ENCODE data around the gene TRIM34.
A peak's percentile ranks its signal among the peaks of the same experiment; 100 is the strongest.
"Not testable (repeated sequence)": the region's sequence is repeated elsewhere in the genome, so short reads cannot be mapped to it uniquely, and the experiment has no call there.

Gene TRIM34

DNA sequence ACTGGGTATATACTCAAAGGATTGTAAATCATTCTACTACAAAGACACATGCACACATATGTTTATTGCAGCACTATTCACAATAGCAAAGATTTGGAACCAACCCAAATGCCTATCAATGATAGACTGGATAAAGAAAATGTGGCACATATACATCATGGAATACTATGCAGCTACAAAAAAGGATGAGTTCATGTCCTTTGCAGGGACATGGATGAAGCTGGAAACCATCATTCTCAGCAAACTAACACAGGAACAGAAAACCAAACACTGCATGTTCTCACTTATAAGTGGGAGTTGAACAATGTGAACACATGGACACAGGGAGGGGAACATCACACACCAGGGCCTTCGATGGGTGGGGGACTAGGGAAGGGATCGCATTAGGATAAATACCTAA is 32.2 kb downstream of the TRIM34 start:
- not testable (repeated sequence) for H3K4me1 Mint-ChIP-seq, H3K27ac Mint-ChIP-seq, H3K27me3 Mint-ChIP-seq, H3K9me3 Mint-ChIP-seq, H3K4me3 Mint-ChIP-seq, ATAC-seq
- peaks cover 26% of the 10 kb centered on the region for H3K36me3 Mint-ChIP-seq

DNA sequence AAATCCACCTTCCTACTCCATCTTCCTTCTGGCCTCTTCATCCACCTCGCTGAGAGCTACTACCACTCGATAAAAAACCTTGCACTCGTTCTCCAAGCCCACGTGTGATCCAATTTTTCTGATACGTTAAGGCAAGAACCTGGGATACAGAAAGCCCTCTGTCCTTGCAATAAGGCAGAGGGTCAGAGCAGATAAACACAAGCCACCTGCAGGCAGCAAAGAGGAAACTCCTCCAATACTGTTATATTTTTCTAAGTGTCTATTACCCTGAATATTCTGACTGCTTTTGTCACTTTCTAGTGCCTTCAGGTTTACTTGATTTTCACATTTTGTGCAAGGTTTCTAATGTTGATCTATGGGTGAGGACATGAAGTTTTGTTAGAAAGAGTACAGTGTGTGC is 33.5 kb downstream of the TRIM34 start:
- H3K9me3 Mint-ChIP-seq, result peaks cover 3% of the 10 kb centered on the region
- H3K36me3 Mint-ChIP-seq, result peaks cover 15% of the 10 kb centered on the region
- no peaks in the 10 kb centered on the region for H3K4me1 Mint-ChIP-seq
- H3K27me3 Mint-ChIP-seq, result no peaks in the 10 kb centered on the region
- no peak overlapping the region for H3K4me3 Mint-ChIP-seq
- no peak overlapping the region for H3K27ac Mint-ChIP-seq
- no peak for ATAC-seq

DNA sequence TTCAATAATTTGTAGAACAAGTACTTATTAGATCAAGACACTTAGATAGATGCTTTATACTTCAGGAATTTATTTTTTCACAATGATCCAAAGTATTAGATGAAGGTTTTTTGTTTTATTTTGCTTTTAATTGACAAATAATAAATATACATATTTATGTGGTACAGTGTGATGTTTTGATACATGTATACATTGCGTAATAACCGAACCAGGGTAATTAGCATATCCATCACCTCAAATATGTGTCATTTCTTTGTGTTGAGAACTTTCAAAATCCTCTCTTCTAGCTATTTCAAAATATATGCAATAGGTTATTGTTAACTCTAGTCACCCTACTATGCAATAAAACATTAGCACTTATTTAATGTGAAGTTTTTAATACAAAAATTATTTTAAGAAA is 38.7 kb downstream of the TRIM34 start:
- Mint-ChIP-seq H3K9me3 (no peaks in the 10 kb centered on the region), H3K27me3 (no peaks in the 10 kb centered on the region), H3K36me3 (peaks cover 29% of the 10 kb centered on the region), H3K4me1 (no peaks in the 10 kb centered on the region), H3K4me3 (no peak overlapping the region), H3K27ac (no peak overlapping the region)
- no peak for ATAC-seq

DNA sequence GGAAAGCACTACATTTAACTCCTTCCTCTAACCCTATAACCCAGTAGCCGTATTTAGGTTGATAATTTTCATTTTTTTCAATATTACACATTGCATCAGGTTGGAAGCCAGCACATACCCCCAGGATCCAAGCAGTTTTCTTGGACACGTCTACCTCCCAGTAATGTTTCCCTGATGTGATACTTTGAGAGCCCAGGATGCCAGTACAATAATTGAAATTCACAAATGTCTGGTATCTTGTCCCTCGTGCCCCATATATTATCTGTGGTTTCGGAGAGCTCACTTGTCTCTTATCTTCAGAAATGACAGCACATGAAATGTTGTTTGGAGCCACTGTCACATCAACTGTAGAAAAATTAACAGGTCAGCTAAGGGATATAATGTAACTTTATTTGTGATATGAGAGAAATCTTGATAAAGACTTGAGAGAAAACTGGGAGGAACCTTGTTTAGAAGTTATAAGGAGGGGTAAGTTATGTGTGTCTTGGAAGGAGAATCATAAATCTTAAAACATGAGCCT is 40.3 kb downstream of the TRIM34 start:
- Mint-ChIP-seq H3K4me1 (no peaks in the 10 kb centered on the region), H3K4me3 (no peak overlapping the region), H3K9me3 (no peaks in the 10 kb centered on the region), H3K27ac (no peak overlapping the region), H3K36me3 (peaks cover 30% of the 10 kb centered on the region), H3K27me3 (no peaks in the 10 kb centered on the region)
- ATAC-seq, result no peak

DNA sequence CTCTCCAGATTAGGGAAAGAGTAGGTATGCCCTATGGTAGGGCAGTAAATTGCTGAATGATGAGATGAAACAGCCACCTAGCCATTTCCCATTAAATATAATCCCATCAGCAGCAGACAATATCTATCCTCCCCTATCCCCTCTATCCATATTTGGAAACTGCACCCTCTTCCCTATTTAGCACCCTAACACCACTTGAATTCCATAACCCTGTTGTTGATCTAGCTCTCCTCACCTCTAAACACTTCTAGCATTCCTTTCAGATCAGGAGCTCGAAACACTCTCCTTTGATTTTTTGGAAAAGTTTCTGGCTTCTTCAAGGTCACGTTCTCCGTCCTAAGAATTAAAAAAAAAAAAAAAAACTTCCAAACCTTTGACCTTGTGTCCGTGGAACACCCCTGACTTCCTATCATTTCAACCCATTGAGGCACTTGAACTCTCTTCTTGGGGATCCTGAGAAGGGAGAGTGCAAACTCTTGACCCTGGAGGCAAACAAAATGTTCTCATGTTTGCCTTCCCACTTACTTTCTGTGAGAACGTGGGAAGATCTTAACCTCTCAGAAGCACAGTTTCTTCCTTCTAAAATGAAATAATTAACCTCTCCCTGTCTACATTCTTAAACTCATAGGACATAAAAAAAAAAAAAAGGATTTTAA is 41.1 kb downstream of the TRIM34 start:
- no peaks in the 10 kb centered on the region for H3K27me3 Mint-ChIP-seq
- H3K9me3 Mint-ChIP-seq, result no peaks in the 10 kb centered on the region
- H3K4me3 Mint-ChIP-seq, result no peak overlapping the region
- ATAC-seq, result no peak
- no peak overlapping the region for H3K27ac Mint-ChIP-seq
- H3K4me1 Mint-ChIP-seq, result no peaks in the 10 kb centered on the region
- peaks cover 37% of the 10 kb centered on the region for H3K36me3 Mint-ChIP-seq

DNA sequence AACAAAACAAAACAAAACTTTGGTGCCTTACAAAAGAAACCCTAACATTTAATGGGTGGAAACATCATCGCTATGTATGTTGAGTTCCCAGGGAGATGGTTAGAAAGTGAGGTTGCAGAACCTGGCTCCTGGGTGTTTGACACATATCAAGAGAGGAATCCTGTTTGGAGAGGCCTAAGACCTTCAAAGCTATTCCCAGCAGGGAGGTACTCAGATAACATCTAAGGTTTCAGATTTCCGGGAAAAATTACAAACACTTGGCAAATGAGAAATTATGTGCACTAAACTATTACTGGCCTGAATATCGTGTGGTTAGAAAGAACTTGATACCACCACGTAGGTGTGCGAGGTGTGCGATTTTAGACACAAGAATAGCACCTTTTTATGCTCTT is 41.6 kb downstream of the TRIM34 start:
- Mint-ChIP-seq H3K4me3 (no peak overlapping the region), H3K4me1 (no peaks in the 10 kb centered on the region), H3K36me3 (peaks cover 37% of the 10 kb centered on the region), H3K27ac (no peak overlapping the region), H3K9me3 (no peaks in the 10 kb centered on the region), H3K27me3 (no peaks in the 10 kb centered on the region)
- ATAC-seq, result no peak

DNA sequence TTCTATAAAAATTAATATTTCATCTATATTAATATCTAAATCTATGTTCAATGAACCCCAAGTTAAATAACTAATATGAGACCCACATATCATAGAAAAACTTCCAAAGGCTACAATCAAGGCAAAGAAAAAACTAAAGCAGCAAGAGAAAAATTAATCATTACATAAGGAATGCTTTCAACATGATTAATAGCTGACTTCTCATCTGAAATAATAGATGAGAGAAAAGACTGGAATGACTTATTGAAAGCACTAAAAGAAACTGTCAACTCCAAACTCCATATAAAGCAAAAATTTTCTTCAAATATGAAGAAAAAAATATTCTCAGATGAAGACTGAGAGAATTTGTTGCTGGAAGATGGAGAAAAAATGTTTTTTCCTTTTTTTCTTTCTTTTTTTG is 47.0 kb downstream of the TRIM34 start:
- Mint-ChIP-seq H3K27me3 (no peaks in the 10 kb centered on the region), H3K4me1 (peaks cover 11% of the 10 kb centered on the region), H3K4me3 (no peak overlapping the region), H3K27ac (no peak overlapping the region), H3K9me3 (no peaks in the 10 kb centered on the region), H3K36me3 (peaks cover 39% of the 10 kb centered on the region)
- no peak for ATAC-seq

DNA sequence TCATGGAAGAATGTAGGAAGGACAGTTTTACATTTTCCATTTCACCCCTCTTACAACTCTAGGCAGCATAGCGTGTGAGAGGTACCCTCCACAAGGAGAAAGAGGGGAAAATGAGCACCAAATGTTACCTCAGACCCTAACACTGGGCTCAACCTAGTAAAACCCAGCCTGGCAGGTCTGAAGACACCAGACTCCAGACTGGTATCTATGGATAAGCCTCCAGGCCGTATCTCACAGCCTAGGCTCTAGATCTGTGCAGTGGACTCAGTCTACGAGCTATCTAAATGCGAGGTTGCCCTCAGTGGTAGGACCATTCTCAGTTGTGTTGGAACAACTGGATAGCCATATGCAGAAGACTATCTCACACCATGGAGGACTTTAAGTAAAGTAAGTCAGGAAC is 49.6 kb downstream of the TRIM34 start:
- no peaks in the 10 kb centered on the region for H3K27me3 Mint-ChIP-seq
- H3K4me1 Mint-ChIP-seq, result peaks cover 11% of the 10 kb centered on the region
- H3K9me3 Mint-ChIP-seq, result no peaks in the 10 kb centered on the region
- H3K27ac Mint-ChIP-seq, result no peak overlapping the region
- no peak overlapping the region for H3K4me3 Mint-ChIP-seq
- no peak for ATAC-seq
- H3K36me3 Mint-ChIP-seq, result peaks cover 55% of the 10 kb centered on the region

DNA sequence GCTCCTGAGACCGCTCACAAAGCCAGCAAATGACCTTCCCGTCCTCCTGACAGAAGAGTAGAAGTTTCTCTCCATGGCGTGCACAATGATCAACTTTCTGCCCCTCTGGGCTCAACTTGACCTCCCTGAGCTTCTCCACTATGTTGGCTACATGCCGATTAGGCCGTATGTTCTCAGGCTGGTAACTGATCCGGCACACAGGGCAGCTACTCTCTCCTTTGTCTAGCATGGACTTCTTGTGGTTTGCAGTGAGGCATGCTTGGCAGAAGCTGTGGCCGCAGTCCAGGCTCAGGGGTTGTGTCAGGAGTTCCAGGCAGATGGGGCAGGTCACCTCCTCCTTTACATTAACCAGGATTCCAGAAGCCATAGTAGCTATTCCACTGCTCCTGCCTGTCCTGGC is 55.0 kb downstream of the TRIM34 start:
- Mint-ChIP-seq H3K27me3 (no peaks in the 10 kb centered on the region), H3K27ac (no peak overlapping the region), H3K36me3 (peaks cover 50% of the 10 kb centered on the region), H3K4me1 (peaks cover 16% of the 10 kb centered on the region), H3K9me3 (no peaks in the 10 kb centered on the region), H3K4me3 (no peak overlapping the region)
- no peak for ATAC-seq

DNA sequence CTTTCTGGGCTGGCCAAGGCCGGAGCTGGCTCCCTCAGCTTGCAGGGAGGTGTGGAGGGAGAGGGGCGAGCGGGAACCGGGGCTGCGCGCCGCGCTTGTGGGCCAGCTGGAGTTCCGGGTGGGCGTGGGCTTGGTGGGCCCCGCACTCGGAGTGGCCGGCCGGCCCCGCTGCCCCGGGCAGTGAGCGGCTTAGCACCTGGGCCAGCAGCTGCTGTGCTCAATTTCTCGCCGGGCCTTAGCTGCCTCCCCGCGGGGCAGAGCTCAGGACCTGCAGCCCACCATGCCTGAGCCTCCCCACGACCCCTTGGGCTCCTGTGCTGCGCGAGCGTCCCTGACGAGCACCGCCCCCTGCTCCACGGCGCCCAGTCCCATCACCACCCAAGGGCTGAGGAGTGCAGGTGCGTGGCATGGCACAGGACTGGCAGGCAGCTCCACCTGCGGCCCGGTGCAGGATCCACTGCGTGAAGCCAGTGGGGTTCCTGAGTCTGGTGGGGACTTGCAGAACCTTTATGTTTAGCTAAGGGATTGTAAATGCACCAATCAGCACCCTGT is 58.2 kb downstream of the TRIM34 start:
- peak overlapping the region; percentile 85 for H3K27ac Mint-ChIP-seq
- not testable (repeated sequence) for H3K4me3 Mint-ChIP-seq, H3K9me3 Mint-ChIP-seq, H3K27me3 Mint-ChIP-seq, ATAC-seq
- peaks cover 31% of the 10 kb centered on the region for H3K36me3 Mint-ChIP-seq
- H3K4me1 Mint-ChIP-seq, result peaks cover 23% of the 10 kb centered on the region

DNA sequence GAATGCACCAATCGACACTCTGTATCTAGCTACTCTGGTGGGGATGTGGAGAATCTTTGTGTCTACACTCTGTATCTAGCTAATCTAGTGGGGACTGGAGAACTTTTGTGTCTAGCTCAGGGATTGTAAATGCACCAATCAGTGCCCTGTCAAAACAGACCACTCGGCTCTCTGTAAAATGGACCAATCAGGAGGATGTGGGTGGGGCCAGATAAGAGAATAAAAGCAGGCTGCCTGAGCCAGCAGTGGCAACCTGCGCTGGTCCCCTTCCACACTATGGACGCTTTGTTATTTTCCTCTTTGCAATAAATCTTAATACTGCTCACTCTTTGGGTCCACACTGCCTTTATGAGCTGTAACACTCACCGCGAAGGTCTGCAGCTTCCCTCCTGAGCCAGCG is 58.8 kb downstream of the TRIM34 start:
- Mint-ChIP-seq H3K27ac (peak overlapping the region; percentile 85), H3K4me3 (peak overlapping the region; percentile 88), H3K36me3 (peaks cover 24% of the 10 kb centered on the region), H3K4me1 (peaks cover 29% of the 10 kb centered on the region)
- H3K27me3 Mint-ChIP-seq, ATAC-seq, H3K9me3 Mint-ChIP-seq: not testable (repeated sequence)

DNA sequence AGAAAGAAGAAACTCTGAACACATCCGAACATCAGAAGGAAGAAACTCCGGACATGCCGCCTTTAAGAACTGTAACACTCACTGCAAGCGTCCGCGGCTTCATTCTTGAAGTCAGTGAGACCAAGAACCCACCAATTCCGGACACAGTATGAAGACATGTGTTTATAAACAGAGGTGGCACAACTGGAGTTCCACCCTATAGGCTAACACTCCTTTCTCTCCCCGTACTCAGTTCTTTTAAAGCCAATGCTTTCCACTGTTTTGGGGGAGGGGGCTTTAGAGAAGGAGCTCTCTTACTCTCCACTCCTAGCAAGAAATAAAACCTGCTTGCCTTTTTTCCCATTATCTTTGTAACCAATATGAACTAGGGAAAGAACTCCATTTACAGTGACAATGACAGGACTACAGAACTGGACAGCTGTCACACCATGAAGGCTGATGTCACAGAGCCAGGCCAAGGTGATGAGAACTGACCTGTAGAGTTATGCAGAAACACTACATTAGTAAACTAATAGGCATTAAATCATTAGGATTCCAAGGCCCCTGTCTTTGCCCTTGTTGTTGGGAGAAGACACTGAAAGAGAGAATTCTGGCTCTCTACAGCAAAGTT is 59.3 kb downstream of the TRIM34 start:
- peak; percentile 3 for ATAC-seq
- no peaks in the 10 kb centered on the region for H3K9me3 Mint-ChIP-seq
- peak overlapping the region; percentile 88 for H3K4me3 Mint-ChIP-seq
- H3K4me1 Mint-ChIP-seq, result peaks cover 31% of the 10 kb centered on the region
- no peaks in the 10 kb centered on the region for H3K27me3 Mint-ChIP-seq
- H3K36me3 Mint-ChIP-seq, result peaks cover 19% of the 10 kb centered on the region
- H3K27ac Mint-ChIP-seq, result peak overlapping the region; percentile 85

DNA sequence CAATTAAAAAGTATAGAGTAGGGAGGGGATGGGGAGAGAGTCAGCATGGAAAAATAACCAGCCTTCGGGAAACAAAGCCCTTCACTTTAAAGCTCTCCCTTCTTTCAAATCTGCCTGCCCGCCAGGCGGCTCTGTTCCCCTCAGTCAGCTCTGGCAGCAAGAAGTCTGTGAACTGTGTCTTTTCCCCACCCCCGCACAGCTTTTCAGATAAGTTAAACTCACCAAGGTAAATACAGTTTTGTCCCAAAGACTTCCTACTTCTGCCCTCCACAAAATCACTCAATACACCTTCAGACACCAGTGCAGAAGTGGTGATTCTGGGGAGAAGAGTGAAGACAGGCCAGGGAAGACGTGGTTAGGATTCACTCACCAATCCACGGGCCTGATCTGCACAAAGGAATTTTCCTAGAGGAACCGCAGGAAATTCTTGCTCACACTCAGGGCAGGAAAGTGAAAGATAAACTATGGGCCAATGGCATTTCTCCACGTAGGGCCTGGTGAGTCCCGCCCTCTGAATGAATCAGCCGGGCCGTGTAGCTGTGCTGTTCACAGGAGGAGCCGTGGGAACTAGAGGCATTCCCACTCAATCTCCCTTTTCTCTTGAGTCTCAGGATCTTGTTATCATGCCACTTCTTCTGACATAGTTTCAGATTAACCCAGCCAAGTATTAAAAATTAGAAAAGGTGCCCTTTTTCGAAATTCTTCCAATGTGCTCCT is 60.0 kb downstream of the TRIM34 start, which contains the start of gene TRIM5:
Gene TRIM5 (minus strand): TSS at position 429 of the 717 bp plus-strand sequence. CDS start 4,897 bp downstream, outside the sequence.
- H3K9me3 Mint-ChIP-seq, result no peaks in the 10 kb centered on the region
- H3K4me1 Mint-ChIP-seq, result peaks cover 37% of the 10 kb centered on the region
- peaks cover 12% of the 10 kb centered on the region for H3K36me3 Mint-ChIP-seq
- H3K27me3 Mint-ChIP-seq, result no peaks in the 10 kb centered on the region
- peak; percentile 90 for ATAC-seq
- peak within 1 kb of the TSS; percentile 85 for H3K27ac Mint-ChIP-seq
- H3K4me3 Mint-ChIP-seq, result peak within 1 kb of the TSS; percentile 88

DNA sequence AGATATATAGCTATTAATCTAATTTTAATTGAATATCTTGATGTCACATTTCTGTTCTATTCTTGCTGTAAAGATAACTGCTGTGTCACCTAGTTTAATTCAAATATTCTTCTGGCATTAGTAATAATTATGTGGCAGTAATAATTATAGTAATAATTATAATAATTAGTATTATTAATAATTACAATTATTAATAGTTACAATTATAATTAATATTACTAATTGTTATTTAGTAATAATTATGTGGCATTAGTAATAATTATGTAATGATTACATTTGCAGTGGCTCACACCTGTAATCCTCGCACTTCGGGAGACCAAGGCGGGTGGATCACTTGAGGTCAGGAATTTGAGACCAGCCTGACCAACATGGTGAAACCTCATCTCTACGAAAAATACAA is 61.6 kb downstream of the TRIM34 start:
- H3K27ac Mint-ChIP-seq, result no peak overlapping the region
- no peaks in the 10 kb centered on the region for H3K9me3 Mint-ChIP-seq
- no peak overlapping the region for H3K4me3 Mint-ChIP-seq
- no peaks in the 10 kb centered on the region for H3K27me3 Mint-ChIP-seq
- H3K36me3 Mint-ChIP-seq, result no peaks in the 10 kb centered on the region
- ATAC-seq, result no peak
- H3K4me1 Mint-ChIP-seq, result peaks cover 52% of the 10 kb centered on the region

DNA sequence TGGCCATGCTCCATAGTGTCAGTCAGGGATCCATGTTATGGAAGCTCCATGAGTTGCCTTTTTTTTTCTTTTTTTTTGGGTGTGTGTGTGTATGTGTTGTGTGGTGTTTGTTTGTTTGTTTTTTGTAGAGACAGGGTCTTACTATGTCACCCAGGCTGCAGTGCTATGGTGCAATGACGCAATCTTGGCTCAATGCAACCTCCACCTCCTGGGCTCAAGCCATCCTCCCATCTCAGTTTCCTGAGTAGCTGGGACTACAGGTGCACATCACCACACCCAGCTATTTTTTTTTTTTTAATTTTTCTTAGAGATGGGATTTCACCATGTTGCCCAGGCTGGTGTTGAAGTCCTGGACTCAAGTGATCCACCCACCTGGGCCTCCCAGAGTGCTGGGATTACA is 63.7 kb downstream of the TRIM34 start:
- Mint-ChIP-seq H3K9me3 (no peaks in the 10 kb centered on the region), H3K4me1 (peaks cover 60% of the 10 kb centered on the region), H3K27ac (no peak overlapping the region), H3K27me3 (no peaks in the 10 kb centered on the region), H3K4me3 (no peak overlapping the region), H3K36me3 (no peaks in the 10 kb centered on the region)
- ATAC-seq, result no peak

Data from stimulated activated memory B cell treated with anti-CD40 and anti-IgM and Interleukin-4, amounts not matched to agents 10 μg/mL and 1 μg/mL and 100 μg/mL, for 72 hours (primary cell).